Duodenal mucosa (tissue), 2 donors: ENCODE measurements around the gene SH3BP4.

Experiments used
- H3K27ac ChIP-seq: one replicate; pipeline ENCODE4 v1.7.0; 2013; ENCODE audit warnings: low read depth, low read length
- H3K27me3 ChIP-seq, 2 donors: one replicate each; pipeline ENCODE4 v1.7.0; 2013; ENCODE audit warnings: low read length in 2 of 2, control low read depth in 1 of 2; ENCODE audit not compliant: insufficient read depth in 2 of 2, control insufficient read depth in 1 of 2
- H3K36me3 ChIP-seq, 2 donors: one replicate each; pipeline ENCODE4 v1.7.0; 2013; ENCODE audit warnings: low read length in 2 of 2, control low read depth in 1 of 2; ENCODE audit not compliant: insufficient read depth in 2 of 2, control insufficient read depth in 1 of 2
- H3K4me1 ChIP-seq, 2 donors: one replicate each; pipeline ENCODE4 v1.7.0; 2013; ENCODE audit warnings: low read length in 2 of 2, control low read depth in 1 of 2; ENCODE audit not compliant: insufficient read depth in 2 of 2, control insufficient read depth in 1 of 2
- H3K4me3 ChIP-seq, 2 donors: one replicate each; pipeline ENCODE4 v1.7.0; 2013; ENCODE audit warnings: low read length in 2 of 2, low read depth in 1 of 2
- H3K9ac ChIP-seq, 2 donors: one replicate each; pipeline ENCODE4 v1.7.0; 2013; ENCODE audit warnings: low read length in 2 of 2, low read depth in 1 of 2
- H3K9me3 ChIP-seq, 2 donors: one replicate each; pipeline ENCODE4 v1.7.0; 2013; ENCODE audit warnings: low read length in 2 of 2, control low read depth in 1 of 2; ENCODE audit not compliant: control insufficient read depth in 1 of 2

The SH3BP4 gene

DNA sequence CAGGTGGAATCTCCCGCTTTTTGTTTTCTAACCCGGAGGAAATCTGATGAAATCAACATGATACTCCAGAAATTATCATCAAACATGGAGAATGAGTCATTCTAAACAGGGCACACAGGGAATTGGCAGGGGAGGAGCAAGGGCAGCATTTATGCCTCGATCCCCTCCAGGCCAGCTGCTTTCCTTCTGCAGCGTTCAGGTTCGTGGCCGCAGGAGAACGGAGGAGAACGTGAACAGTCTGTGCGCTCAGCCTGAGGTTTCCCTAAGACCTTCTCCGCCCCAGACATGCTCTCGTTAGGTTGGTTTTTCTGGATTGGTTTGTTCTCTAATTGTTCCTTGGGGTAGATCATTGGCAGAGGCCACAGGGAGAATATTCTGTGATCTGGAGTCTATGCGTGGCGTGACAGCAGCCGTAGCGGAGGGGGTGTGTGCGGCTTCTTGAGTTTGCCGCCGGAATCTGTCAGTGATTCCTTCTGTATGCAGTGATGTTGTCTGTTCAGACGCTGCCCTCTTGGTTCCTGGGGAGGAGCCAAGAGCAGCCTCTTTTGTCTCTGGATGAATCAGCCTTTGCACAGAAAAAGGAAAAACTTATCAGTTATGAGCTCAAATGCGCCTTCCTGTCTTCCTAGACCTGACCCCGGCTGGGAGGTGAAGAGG is 75.9 kb downstream of the SH3BP4 start:
- Histone ChIP-seq H3K4me1 (peaks cover 40 to 42% of the 10 kb centered on the region in 2 donors), H3K27me3 (no peaks in the 10 kb centered on the region), H3K27ac (no peak overlapping the region), H3K9me3 (no peaks in the 10 kb centered on the region), H3K36me3 (no peaks in the 10 kb centered on the region), H3K4me3 (no peak overlapping the region), H3K9ac (no peak overlapping the region)

DNA sequence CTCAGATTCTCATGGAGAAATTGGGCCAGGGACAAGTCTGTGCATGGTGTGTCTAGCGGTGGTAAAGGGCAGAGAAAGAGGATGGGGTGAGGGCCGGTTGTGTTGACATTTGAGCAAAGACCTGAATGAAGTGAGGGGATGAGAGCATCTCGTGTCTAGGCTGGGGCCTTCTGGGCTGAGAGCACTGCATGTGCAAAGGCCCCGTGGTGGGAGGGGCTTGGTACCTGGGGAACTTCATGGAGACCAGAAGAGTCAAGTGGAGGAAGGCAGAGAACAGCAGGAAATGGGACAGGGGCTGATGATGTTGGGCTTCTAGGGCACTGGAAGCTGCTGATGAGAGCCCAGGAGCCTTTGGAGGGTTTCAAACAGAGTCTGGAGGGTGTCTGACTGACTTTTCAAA is 76.8 kb downstream of the SH3BP4 start:
- H3K4me1 ChIP-seq = peaks cover 40 to 42% of the 10 kb centered on the region in 2 donors
- no peak overlapping the region for H3K4me3 ChIP-seq
- H3K36me3 ChIP-seq = peaks cover 0 to 4% of the 10 kb centered on the region in 2 donors
- H3K27ac ChIP-seq = no peak overlapping the region
- no peaks in the 10 kb centered on the region for H3K27me3 ChIP-seq
- no peaks in the 10 kb centered on the region for H3K9me3 ChIP-seq
- H3K9ac ChIP-seq = no peak overlapping the region

DNA sequence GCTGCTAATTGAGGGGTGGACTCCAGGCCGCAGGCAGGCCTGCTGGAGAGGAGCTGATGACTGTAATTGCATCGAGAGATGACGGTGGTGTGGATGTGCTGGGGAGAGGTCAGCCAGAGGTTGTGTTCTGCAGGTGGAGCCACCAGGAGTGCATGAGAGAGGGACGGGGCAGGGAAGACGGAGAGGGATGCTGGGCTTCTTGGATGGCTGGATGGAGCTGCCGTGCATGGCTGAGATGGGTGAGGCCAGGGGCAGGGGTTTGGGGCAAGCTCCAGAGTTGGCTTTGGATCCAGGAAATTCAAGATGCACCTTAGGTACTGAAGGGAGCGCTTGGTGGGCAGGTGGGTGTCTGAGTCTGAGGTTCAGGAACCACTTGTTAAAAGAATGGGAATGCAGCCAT is 77.2 kb downstream of the SH3BP4 start:
- no peaks in the 10 kb centered on the region for H3K9me3 ChIP-seq
- H3K36me3 ChIP-seq = peaks cover 0 to 4% of the 10 kb centered on the region in 2 donors
- no peaks in the 10 kb centered on the region for H3K27me3 ChIP-seq
- H3K9ac ChIP-seq = no peak overlapping the region
- no peak overlapping the region for H3K4me3 ChIP-seq
- no peak overlapping the region for H3K27ac ChIP-seq
- peaks cover 37 to 42% of the 10 kb centered on the region in 2 donors for H3K4me1 ChIP-seq

DNA sequence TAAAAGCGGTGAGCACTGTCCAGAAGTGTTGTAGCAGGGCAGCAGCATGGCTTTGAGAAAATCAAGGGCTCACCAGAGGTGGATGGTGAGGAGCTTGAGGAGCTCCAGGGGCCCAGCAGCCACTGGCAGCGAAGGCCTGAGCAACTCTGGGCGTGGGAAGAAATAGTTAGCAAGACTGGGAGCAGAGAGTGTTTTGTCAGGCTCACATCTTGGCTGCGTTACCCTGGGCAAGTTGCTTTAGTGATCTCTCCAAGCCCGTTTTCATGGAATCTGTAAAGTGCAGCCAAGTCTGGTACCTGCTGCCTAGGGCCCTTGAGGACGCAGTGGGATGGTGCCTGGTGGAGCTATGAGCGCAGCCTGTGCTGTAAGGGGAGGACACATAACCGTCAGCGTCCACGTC is 78.3 kb downstream of the SH3BP4 start:
- H3K9me3 ChIP-seq = no peaks in the 10 kb centered on the region
- H3K36me3 ChIP-seq = peaks cover 0 to 10% of the 10 kb centered on the region in 2 donors

DNA sequence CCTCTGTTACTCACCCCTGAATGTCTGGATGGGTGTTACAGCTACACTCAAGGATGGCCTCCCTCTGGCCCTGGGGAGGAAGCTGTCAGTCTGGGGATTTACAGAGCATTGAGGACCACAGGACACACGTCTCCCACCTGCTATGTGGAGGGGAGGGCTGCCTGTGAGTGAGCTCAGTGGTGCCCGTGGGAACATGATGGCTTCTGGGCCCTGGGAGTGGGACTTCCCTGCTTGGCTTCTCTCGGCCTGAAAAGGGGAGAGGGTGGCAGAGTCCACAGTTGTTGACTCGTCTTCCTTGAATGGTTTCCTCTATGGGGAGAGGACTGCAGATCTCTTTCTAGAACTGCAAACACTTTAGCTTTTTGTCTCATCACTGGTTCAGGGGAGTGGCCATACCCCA is 79.1 kb downstream of the SH3BP4 start:
- Histone ChIP-seq H3K4me3 (no peak overlapping the region), H3K27me3 (no peaks in the 10 kb centered on the region), H3K9ac (no peak overlapping the region), H3K4me1 (peaks cover 19 to 23% of the 10 kb centered on the region in 2 donors), H3K36me3 (peaks cover 3 to 16% of the 10 kb centered on the region in 2 donors), H3K27ac (no peak overlapping the region), H3K9me3 (no peaks in the 10 kb centered on the region)

More for the DNA sequence above, 78.3 kb downstream of the SH3BP4 start:
- no peaks in the 10 kb centered on the region for H3K27me3 ChIP-seq
- H3K27ac ChIP-seq = no peak overlapping the region
- H3K9ac ChIP-seq = no peak overlapping the region
- H3K4me1 ChIP-seq = peaks cover 27 to 31% of the 10 kb centered on the region in 2 donors
- no peak overlapping the region for H3K4me3 ChIP-seq

DNA sequence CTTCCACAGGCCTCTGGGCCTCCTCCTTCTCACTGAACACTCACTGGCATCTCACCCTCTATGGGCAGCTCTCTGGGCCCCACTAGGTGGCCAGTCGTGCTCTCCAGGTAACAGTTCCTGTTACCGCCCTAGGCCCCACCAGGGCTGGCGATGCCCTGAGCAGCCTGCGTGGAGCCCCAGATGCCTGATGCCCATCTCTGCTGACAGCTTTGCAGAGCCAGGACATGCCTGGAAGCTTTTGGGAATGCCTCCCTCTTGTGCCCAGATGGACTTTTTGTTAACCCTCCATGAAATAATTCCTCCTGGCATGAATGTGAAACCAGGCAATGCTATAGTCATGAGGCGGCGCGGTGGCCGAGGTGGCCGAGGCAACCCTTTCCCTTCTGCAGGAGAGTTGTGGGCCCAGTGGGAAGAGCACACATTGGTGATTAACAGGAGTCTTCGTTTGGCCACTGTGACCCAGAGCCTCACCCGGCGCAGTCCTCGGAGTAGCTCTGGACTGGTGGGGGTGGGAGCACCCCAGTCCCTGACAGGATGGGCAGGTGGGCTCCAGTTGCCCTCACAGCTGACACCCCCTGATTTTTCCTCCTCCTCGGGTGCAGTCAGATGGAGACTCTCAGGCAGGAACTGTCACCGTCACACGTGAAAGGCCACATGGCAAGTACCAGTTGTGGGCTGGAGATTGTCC is 80.0 kb downstream of the SH3BP4 start:
- no peak overlapping the region for H3K9ac ChIP-seq
- peaks cover 10 to 14% of the 10 kb centered on the region in 2 donors for H3K4me1 ChIP-seq

DNA sequence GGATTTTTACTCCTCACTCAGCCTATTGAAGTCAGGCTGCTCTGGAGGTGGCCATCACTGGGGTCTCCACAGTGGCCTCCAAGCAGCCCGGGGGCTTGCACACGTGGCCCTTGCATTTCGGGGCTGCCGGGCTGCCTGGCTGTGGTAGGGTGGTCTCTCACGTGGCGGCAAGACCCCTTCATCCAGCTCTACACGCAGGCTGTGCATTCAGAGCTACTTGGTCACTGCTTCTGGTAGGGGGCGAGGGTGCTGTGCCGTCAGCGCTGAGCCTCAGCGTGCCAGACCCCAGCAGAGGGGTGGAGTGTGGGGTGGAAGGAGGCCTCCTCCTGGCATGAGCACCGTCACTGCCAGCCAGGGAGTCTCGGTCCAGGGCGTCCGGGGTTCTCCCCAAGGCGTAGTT is 80.6 kb downstream of the SH3BP4 start:
- Histone ChIP-seq H3K4me1 (peaks cover 4 to 9% of the 10 kb centered on the region in 2 donors), H3K9ac (no peak overlapping the region)

More for the DNA sequence above, 80.0 kb downstream of the SH3BP4 start:
- Histone ChIP-seq H3K27ac (no peak overlapping the region), H3K36me3 (peaks cover 6 to 16% of the 10 kb centered on the region in 2 donors), H3K9me3 (no peaks in the 10 kb centered on the region), H3K27me3 (no peaks in the 10 kb centered on the region), H3K4me3 (no peak overlapping the region)

DNA sequence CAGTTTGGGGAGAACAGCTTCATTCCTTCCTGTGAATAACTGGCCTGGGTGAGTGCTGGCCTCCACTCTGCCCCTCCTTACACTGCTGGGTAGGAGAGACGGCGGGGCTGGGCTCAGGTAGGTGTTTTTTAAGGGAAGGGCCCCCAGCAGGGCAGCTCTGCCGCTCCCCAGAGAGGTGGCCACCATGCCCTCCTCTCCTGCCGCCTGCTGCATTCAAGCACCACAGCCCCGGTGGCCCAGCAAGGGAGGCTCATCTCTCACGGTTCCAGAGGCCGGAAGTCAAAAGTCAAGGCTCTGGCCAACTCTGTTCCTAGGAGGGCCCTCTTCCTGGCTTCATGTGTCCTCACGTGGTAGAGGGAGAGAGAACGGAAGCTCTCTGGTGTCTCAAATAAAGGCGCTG is 81.1 kb downstream of the SH3BP4 start:
- no peak overlapping the region for H3K4me3 ChIP-seq
- H3K36me3 ChIP-seq = peaks cover 6 to 18% of the 10 kb centered on the region in 2 donors
- no peak overlapping the region for H3K27ac ChIP-seq
- H3K4me1 ChIP-seq = peaks cover 0 to 5% of the 10 kb centered on the region in 2 donors
- no peak overlapping the region for H3K9ac ChIP-seq
- no peaks in the 10 kb centered on the region for H3K27me3 ChIP-seq
- H3K9me3 ChIP-seq = no peaks in the 10 kb centered on the region

More for the DNA sequence above, 80.6 kb downstream of the SH3BP4 start:
- H3K27me3 ChIP-seq = no peaks in the 10 kb centered on the region
- no peak overlapping the region for H3K4me3 ChIP-seq
- no peak overlapping the region for H3K27ac ChIP-seq
- H3K36me3 ChIP-seq = peaks cover 6 to 16% of the 10 kb centered on the region in 2 donors
- H3K9me3 ChIP-seq = no peaks in the 10 kb centered on the region

DNA sequence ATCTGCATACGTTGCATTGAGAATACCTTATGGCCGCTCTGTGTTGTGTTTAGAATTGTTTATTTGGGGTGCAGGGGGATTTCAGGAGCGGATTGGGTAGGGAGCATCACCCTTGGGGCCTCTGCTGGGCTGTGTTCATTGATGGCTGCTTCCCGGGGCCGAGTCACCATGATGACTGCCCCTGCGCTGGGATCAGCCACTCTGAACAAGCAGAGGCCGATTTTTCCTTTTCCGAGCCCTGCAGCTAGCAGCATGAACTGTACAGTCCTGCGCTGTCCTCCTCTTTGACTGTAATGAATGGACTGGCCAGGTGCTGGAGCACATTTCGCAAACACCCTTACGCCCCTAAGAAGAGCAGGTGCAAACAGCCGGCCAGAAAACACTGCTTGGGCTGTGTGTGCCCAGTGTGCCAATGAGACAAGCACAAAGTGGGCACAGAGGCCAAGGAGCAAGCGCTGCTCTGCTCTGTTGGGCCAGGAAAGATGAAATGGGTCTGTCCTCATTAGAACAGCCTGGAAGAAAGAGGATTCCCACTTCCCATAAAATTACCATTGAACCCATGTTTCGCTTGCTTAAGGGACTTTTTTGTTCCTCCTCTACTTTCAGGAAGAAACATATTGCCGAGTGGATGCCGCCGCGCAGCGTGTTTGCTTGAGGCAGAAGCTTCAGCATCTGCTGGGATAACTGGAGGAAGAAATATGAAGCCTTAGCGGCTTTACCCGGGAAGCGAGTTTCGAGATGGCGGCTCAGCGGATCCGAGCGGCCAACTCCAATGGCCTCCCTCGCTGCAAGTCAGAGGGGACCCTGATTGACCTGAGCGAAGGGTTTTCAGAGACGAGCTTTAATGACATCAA is 82.7 kb downstream of the SH3BP4 start:
- Histone ChIP-seq H3K27ac (no peak overlapping the region), H3K4me3 (no peak overlapping the region), H3K27me3 (no peaks in the 10 kb centered on the region), H3K4me1 (no peaks in the 10 kb centered on the region), H3K36me3 (peaks cover 6 to 18% of the 10 kb centered on the region in 2 donors), H3K9me3 (no peaks in the 10 kb centered on the region), H3K9ac (no peak overlapping the region)
